ENCODE results near the gene UPF2. TPM values are rescaled to one million over a fixed set of nuclear protein-coding genes. Genes with fewer than 3 reads are reported as not detected.

UPF2 gene
- total and polyA plus RNA-seq, 2 of the 13 experiments (the other 11 are each of a cell fraction or from before 2014, with no cell fraction given): 6.2 to 14.5 TPM

GRCh38 chr10:11986593-11987216 lies 55.9 kb downstream of the UPF2 start (continued):
- TF ChIP-seq NRL (CRISPR knock-in tag; IDR thresholded peaks at IDR 0.05; ENCODE audit: borderline replicate concordance) (no peak), NCOA2 (CRISPR knock-in tag; IDR thresholded peaks at IDR 0.05) (no peak), ZNF414 (CRISPR knock-in tag; IDR thresholded peaks at IDR 0.05) (no peak), ZNF260 (CRISPR knock-in tag; IDR thresholded peaks at IDR 0.05; ENCODE audit: borderline replicate concordance, low read depth) (no peak), JDP2 (CRISPR knock-in tag; IDR thresholded peaks at IDR 0.05; ENCODE audit: borderline replicate concordance) (no peak), ZNF280D (CRISPR knock-in tag; IDR thresholded peaks at IDR 0.05) (no peak), FOXK1 (CRISPR knock-in tag; IDR thresholded peaks at IDR 0.05; ENCODE audit: borderline replicate concordance, low read depth) (peak; percentile 58; the same call in 1 of the 2 replicates), CBFB (CRISPR knock-in tag; IDR thresholded peaks at IDR 0.05) (no peak), FOXA3 (CRISPR knock-in tag; IDR thresholded peaks at IDR 0.05) (peak; percentile 89), SNAPC2 (CRISPR knock-in tag; IDR thresholded peaks at IDR 0.05) (no peak), SALL1 (CRISPR knock-in tag; IDR thresholded peaks at IDR 0.05) (peak; percentile 15; the same call in 1 of the 2 replicates), CHCHD3 (CRISPR knock-in tag; IDR thresholded peaks at IDR 0.05) (no peak), NFRKB (IDR thresholded peaks at IDR 0.05) (no peak), ZNF136 (CRISPR knock-in tag; IDR thresholded peaks at IDR 0.05; ENCODE audit: low read depth) (no peak), ZBTB3 (CRISPR knock-in tag; IDR thresholded peaks at IDR 0.05; ENCODE audit: borderline replicate concordance, low read depth) (no peak), SRF (IDR thresholded peaks at IDR 0.05; ENCODE audit: low read depth, low read length) (0 out of 2 replicates have a peak, but pooled peaks have one; percentile 7), PLRG1 (conservative IDR thresholded peaks at IDR 0.05) (no peak), ZNF792 (CRISPR knock-in tag; IDR thresholded peaks at IDR 0.05) (0 out of 2 replicates have a peak, but pooled peaks have one; percentile 32), ZNF550 (CRISPR knock-in tag; IDR thresholded peaks at IDR 0.05; ENCODE audit: borderline replicate concordance) (no peak), ETS1 (CRISPR knock-in tag; IDR thresholded peaks at IDR 0.05) (no peak), HDAC6 (IDR thresholded peaks at IDR 0.05; ENCODE audit: low read depth, low read length) (no peak), ZNF256 (CRISPR knock-in tag; conservative IDR thresholded peaks at IDR 0.05) (no peak), ZBTB43 (CRISPR knock-in tag; conservative IDR thresholded peaks at IDR 0.05) (no peak), AKAP8 (CRISPR knock-in tag; IDR thresholded peaks at IDR 0.05) (no peak), U2AF2 (IDR thresholded peaks at IDR 0.05; ENCODE audit: low read depth, low read length) (no peak), ZNF891 (CRISPR knock-in tag; IDR thresholded peaks at IDR 0.05) (no peak), FIP1L1 (IDR thresholded peaks at IDR 0.05; ENCODE audit: borderline replicate concordance, insufficient read depth, low read depth, low read length) (no peak)
